CD14-positive monocyte (primary cell): Measurements from ENCODE around the gene USP9X. TPM values are rescaled to one million over a fixed set of nuclear protein-coding genes. Genes with fewer than 3 reads are reported as not detected.
"Not testable (repeated sequence)": the region's sequence is repeated elsewhere in the genome, so short reads cannot be mapped to it uniquely, and the experiment has no call there.

Experiments
- DNase-seq, 3 donors: peaks; one replicate each; pipeline ENCODE4 v3.0.0-alpha.2; 2011 to 2022
- H2AFZ ChIP-seq: 2 replicates; pipeline ENCODE4 v1.6.0; 2012; ENCODE audit warnings: mild to moderate bottlenecking, low read depth, low read length, inconsistent platforms; ENCODE audit not compliant: insufficient read depth, poor library complexity, severe bottlenecking
- H3K27ac ChIP-seq, 2 donors: 1 replicate in 1 of 2; 2 replicates in 1 of 2; pipeline ENCODE4 v1.5.1; 2012 to 2013; ENCODE audit warnings: low read length in 2 of 2, control low read depth in 1 of 2, inconsistent platforms in 1 of 2, low read depth in 1 of 2, mild to moderate bottlenecking in 1 of 2
- H3K27me3 ChIP-seq, 2 donors: one replicate each; pipeline versions ENCODE4 v1.6.0 to v1.6.1; 2011 to 2013; ENCODE audit warnings: low read length in 2 of 2; ENCODE audit not compliant: control insufficient read depth in 2 of 2, insufficient read depth in 2 of 2
- H3K36me3 ChIP-seq, 2 donors: replicated peaks in 1 of 2; 1 replicate in 1 of 2; 2 replicates in 1 of 2; pipeline versions ENCODE4 v1.5.1 to v1.6.1; 2012 to 2013; ENCODE audit warnings: low read length in 2 of 2, control low read depth in 1 of 2, inconsistent platforms in 1 of 2, mild to moderate bottlenecking in 1 of 2; ENCODE audit not compliant: insufficient read depth in 2 of 2, control insufficient read depth in 1 of 2
- H3K4me1 ChIP-seq, 2 donors: 1 replicate in 1 of 2; 2 replicates in 1 of 2; pipeline versions ENCODE4 v1.5.1 to v1.6.1; 2012 to 2013; ENCODE audit warnings: low read length in 2 of 2, control low read depth in 1 of 2, inconsistent platforms in 1 of 2, mild to moderate bottlenecking in 1 of 2, moderate library complexity in 1 of 2; ENCODE audit not compliant: insufficient read depth in 2 of 2, control insufficient read depth in 1 of 2
- H3K4me2 ChIP-seq: replicated peaks from 2 replicates; pipeline ENCODE3; 2012; ENCODE audit warnings: low read length, moderate library complexity, mild to moderate bottlenecking; ENCODE audit not compliant: poor library complexity, severe bottlenecking; ENCODE audit errors: extremely low read depth
- H3K4me3 ChIP-seq, 3 experiments: fragments of 200-600 bp in 1 of 3; sonication (generic) in 1 of 3; replicated peaks in 1 of 3; 1 replicate in 2 of 3; 2 replicates in 1 of 3; pipeline ENCODE4 v1.5.1; 2011 to 2013; ENCODE audit warnings: low read length in 3 of 3, mild to moderate bottlenecking in 3 of 3, control low read depth in 2 of 3, low read depth in 2 of 3, inconsistent platforms in 1 of 3, moderate library complexity in 1 of 3
- H3K79me2 ChIP-seq: 2 replicates; pipeline ENCODE4 v1.6.0; 2012; ENCODE audit warnings: mild to moderate bottlenecking, control low read depth, inconsistent platforms, low read length, moderate library complexity; ENCODE audit not compliant: insufficient read depth
- H3K9ac ChIP-seq: 2 replicates; pipeline ENCODE4 v1.6.0; 2017; ENCODE audit warnings: low read length, mild to moderate bottlenecking; ENCODE audit not compliant: insufficient read depth, poor library complexity, severe bottlenecking
- H3K9me3 ChIP-seq, 2 donors: replicated peaks in 1 of 2; 1 replicate in 1 of 2; 2 replicates in 1 of 2; pipeline versions ENCODE4 v1.5.1 to v1.6.1; 2012 to 2013; ENCODE audit warnings: low read length in 2 of 2, control low read depth in 1 of 2; ENCODE audit not compliant: control insufficient read depth in 1 of 2, insufficient read depth in 1 of 2
- H4K20me1 ChIP-seq: 2 replicates; pipeline ENCODE4 v1.6.0; 2012; ENCODE audit warnings: mild to moderate bottlenecking, low read length, control low read depth, moderate library complexity; ENCODE audit not compliant: insufficient read depth
- H3K27ac Mint-ChIP-seq, 7 donors: one replicate each; pipeline ENCODE4 v1.8.0; 2020; ENCODE audit warnings: mild to moderate bottlenecking in 7 of 7, mixed read lengths in 7 of 7, moderate library complexity in 6 of 7, inconsistent platforms in 2 of 7
- H3K27me3 Mint-ChIP-seq, 3 donors: one replicate each; pipeline ENCODE4 v1.8.0; 2021 to 2022; ENCODE audit warnings: low read depth in 3 of 3, mild to moderate bottlenecking in 3 of 3, mixed read lengths in 3 of 3, moderate library complexity in 3 of 3, inconsistent platforms in 1 of 3
- H3K36me3 Mint-ChIP-seq, 2 donors: one replicate each; pipeline ENCODE4 v1.8.0; 2020; ENCODE audit warnings: mixed read lengths in 2 of 2, inconsistent platforms in 1 of 2, mild to moderate bottlenecking in 1 of 2
- H3K4me1 Mint-ChIP-seq: one replicate; pipeline ENCODE4 v1.8.0; 2020; ENCODE audit warnings: mild to moderate bottlenecking, mixed read lengths
- H3K4me3 Mint-ChIP-seq, 2 donors: one replicate each; pipeline ENCODE4 v1.8.0; 2020; ENCODE audit warnings: mild to moderate bottlenecking in 2 of 2, mixed read lengths in 2 of 2, moderate library complexity in 1 of 2
- H3K9me3 Mint-ChIP-seq, 7 donors: one replicate each; pipeline ENCODE4 v1.8.0; 2020 to 2022; ENCODE audit warnings: mixed read lengths in 7 of 7, mild to moderate bottlenecking in 6 of 7, moderate library complexity in 6 of 7, inconsistent platforms in 2 of 7
- WGBS: methylation state at CpG from one replicate; pipeline ENCODE4 v1.1.5; 2013; ENCODE audit warnings: missing lambda C conversion rate; ENCODE audit not compliant: insufficient coverage; 5-methylcytosine and 5-hydroxymethylcytosine counted together
- intact Hi-C, 2 donors: fragments of 100-400 bp; cut with micrococcal nuclease; formaldehyde crosslinking; loops; one replicate each; pipeline versions ENCODE4 v1.15.0 to v1.15.1; 2023
- polyA plus RNA-seq, 3 donors: library from polyadenylated mRNA; depleted of rRNA in 1 of 3; unstranded in 2 of 3; stranded (reverse) in 1 of 3; fragments of 300-500 nt in 2 of 3; fragments of >200 nt in 1 of 3; fragmentation: Illumina TruSeq in 2 of 3; gene quantifications; 1 replicate in 2 of 3; 2 replicates in 1 of 3; pipeline ENCODE4 v1.2.3, GENCODE V29; 2012 to 2021
- TF ChIP-seq, protein P1 (sequence below): fragments of 200-600 bp; IDR thresholded peaks from one replicate; pipeline ENCODE4 v1.8.0; 2022; ENCODE audit warnings: antibody characterized with exemption, mild to moderate bottlenecking

Gene USP9X
- polyA plus RNA-seq, 3 donors: 8.3 to 16.1 (median 9.6) TPM

- WGBS: no CpG with 5 or more reads among the region's 1 CpG
- no peaks in the 10 kb centered on the region for H3K4me1 ChIP-seq
- no peaks in the 10 kb centered on the region for H3K9me3 ChIP-seq
- H3K27ac ChIP-seq: no peak overlapping the region
- peaks cover 9% of the 10 kb centered on the region for H3K4me1 Mint-ChIP-seq
- H3K4me3 ChIP-seq: no peak overlapping the region
- intact Hi-C loops: no loop called here
- H3K4me2 ChIP-seq: no peak overlapping the region
- H3K9ac ChIP-seq: no peak overlapping the region
- H3K36me3 ChIP-seq: no peaks in the 10 kb centered on the region
- H3K27ac Mint-ChIP-seq: no peak overlapping the region
- peaks cover 0 to 15% (median 1%) of the 10 kb centered on the region in 3 donors for H3K27me3 Mint-ChIP-seq
- no peak overlapping the region for H3K4me3 Mint-ChIP-seq
- TF ChIP-seq, protein P1, sequence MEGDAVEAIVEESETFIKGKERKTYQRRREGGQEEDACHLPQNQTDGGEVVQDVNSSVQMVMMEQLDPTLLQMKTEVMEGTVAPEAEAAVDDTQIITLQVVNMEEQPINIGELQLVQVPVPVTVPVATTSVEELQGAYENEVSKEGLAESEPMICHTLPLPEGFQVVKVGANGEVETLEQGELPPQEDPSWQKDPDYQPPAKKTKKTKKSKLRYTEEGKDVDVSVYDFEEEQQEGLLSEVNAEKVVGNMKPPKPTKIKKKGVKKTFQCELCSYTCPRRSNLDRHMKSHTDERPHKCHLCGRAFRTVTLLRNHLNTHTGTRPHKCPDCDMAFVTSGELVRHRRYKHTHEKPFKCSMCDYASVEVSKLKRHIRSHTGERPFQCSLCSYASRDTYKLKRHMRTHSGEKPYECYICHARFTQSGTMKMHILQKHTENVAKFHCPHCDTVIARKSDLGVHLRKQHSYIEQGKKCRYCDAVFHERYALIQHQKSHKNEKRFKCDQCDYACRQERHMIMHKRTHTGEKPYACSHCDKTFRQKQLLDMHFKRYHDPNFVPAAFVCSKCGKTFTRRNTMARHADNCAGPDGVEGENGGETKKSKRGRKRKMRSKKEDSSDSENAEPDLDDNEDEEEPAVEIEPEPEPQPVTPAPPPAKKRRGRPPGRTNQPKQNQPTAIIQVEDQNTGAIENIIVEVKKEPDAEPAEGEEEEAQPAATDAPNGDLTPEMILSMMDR: no peak
- no peaks in the 10 kb centered on the region for H3K9me3 Mint-ChIP-seq
- no peaks in the 10 kb centered on the region for H3K36me3 Mint-ChIP-seq
- H4K20me1 ChIP-seq: no peaks in the 10 kb centered on the region
- no peak for DNase-seq
- no peaks in the 10 kb centered on the region for H3K79me2 ChIP-seq
- no peaks in the 10 kb centered on the region for H3K27me3 ChIP-seq
- H2AFZ ChIP-seq: no peak overlapping the region
These were observed 34.0 kb upstream of the USP9X start for GRCh38 chrX:41051288-41051687.

DNA sequence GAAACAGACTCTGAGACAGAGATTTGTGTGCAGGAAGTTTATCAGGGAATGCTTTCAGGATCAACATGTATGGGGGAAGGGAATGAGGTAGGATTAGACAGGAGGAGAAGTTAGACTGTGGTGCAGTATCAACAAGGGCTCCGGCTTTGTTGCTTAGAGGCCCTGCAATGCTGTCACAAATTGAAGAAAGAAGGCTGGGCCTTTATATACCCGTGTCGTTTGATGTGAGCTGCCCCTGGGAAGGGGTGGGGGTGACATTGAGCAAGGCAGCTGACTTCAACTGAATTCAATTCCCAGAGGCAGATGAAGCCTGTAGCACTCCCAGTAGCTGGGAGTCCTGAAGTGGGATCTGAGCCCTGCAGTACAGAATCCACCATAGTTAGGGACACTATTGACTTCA lies 29.5 kb upstream of the USP9X start:
- no CpG with 5 or more reads among the region's 3 CpGs for WGBS
- DNase-seq: no peak
- Histone ChIP-seq H3K4me1 (no peaks in the 10 kb centered on the region), H3K27ac (no peak overlapping the region), H3K9ac (no peak overlapping the region), H3K27me3 (no peaks in the 10 kb centered on the region), H3K4me2 (no peak overlapping the region), H2AFZ (no peak overlapping the region), H4K20me1 (no peaks in the 10 kb centered on the region), H3K4me3 (no peak overlapping the region), H3K9me3 (no peaks in the 10 kb centered on the region), H3K79me2 (no peaks in the 10 kb centered on the region), H3K36me3 (no peaks in the 10 kb centered on the region)
- Mint-ChIP-seq H3K27ac (no peak overlapping the region), H3K9me3 (peaks cover 0 to 4% (median 0%) of the 10 kb centered on the region in 7 donors), H3K36me3 (no peaks in the 10 kb centered on the region), H3K4me3 (no peak overlapping the region), H3K27me3 (peaks cover 0 to 9% (median 0%) of the 10 kb centered on the region in 3 donors), H3K4me1 (no peaks in the 10 kb centered on the region)
- intact Hi-C loops: no loop called here
- TF ChIP-seq, protein P1: no peak

- H3K79me2 ChIP-seq, H3K4me1 Mint-ChIP-seq, H3K27me3 ChIP-seq, intact Hi-C loops, H3K36me3 ChIP-seq, DNase-seq, H3K9me3 Mint-ChIP-seq, H3K4me3 Mint-ChIP-seq, H3K4me1 ChIP-seq, H3K27ac Mint-ChIP-seq, H3K9ac ChIP-seq, H3K4me2 ChIP-seq, H3K27ac ChIP-seq, H3K4me3 ChIP-seq, H3K9me3 ChIP-seq, H4K20me1 ChIP-seq, H3K36me3 Mint-ChIP-seq, H2AFZ ChIP-seq: not testable (repeated sequence)
- peaks cover 1 to 16% (median 2%) of the 10 kb centered on the region in 3 donors for H3K27me3 Mint-ChIP-seq
- no CpG with 5 or more reads among the region's 8 CpGs for WGBS
These were observed 22.0 kb upstream of the USP9X start for GRCh38 chrX:41063276-41063675.
